OCI-LY3 (cell line): ENCODE measurements around the gene PAX5.

Experiments used
- CTCF ChIP-seq: fragments of 200-600, 300-600 bp; sonication (generic); IDR thresholded peaks from 2 replicates; pipeline ENCODE4 v1.5.1; 2014; ENCODE audit warnings: antibody characterized with exemption, low read length, low read depth
- EZH2phosphoT487 ChIP-seq: fragments of 200-600 bp; shearing (Covaris generic); IDR thresholded peaks from 2 replicates; pipeline ENCODE4 v1.6.1; 2018; ENCODE audit warnings: antibody characterized with exemption, mixed run types, low read depth

GRCh38 chr9:36993933-36994764 lies 39.9 kb downstream of the PAX5 start:
- no peak for TF ChIP-seq CTCF
- TF ChIP-seq EZH2phosphoT487, result no peak
